Endothelial cell of umbilical vein (primary cell): ENCODE data around the gene SPRED3. TPM values are rescaled to one million over a fixed set of nuclear protein-coding genes. Genes with fewer than 3 reads are reported as not detected.

Experiments
- BruUV-seq: library from RNA; stranded (reverse); fragments of 400-500 nt; replicated peaks from 2 replicates; lab custom pipeline; 2021; lab: Mats Ljungman, UMichigan
- CTCF ChIA-PET: fragments of 300-600, 350-600 bp; sonication (Branson Sonifier 250); formaldehyde crosslinking; loops from one replicate; lab custom pipeline; 2021; ENCODE audit warnings: antibody characterized with exemption, inconsistent platforms; lab: Charles Lee
- POLR2A ChIA-PET: fragments of 300-600, 350-600 bp; sonication (Branson Sonifier 250); formaldehyde crosslinking; loops from one replicate; lab custom pipeline; 2021; ENCODE audit warnings: antibody characterized with exemption, inconsistent platforms; lab: Charles Lee
- DNase-seq: peaks from one replicate; pipeline ENCODE4 v3.0.0-alpha.2; 2011; ENCODE audit warnings: low read depth, low spot score
- FAIRE-seq: peaks from 2 replicates; lab custom pipeline; 2011; peaks lifted over from hg19 to GRCh38; lab: Jason Lieb, UNC
- H2AFZ ChIP-seq: 2 replicates; pipeline ENCODE4 v1.6.0; 2012; ENCODE audit warnings: low read depth, low read length, control low read depth, inconsistent platforms
- H3K27ac ChIP-seq: 2 replicates; pipeline ENCODE4 v1.5.1; 2011; ENCODE audit warnings: low read depth, mild to moderate bottlenecking, control low read depth, low read length, moderate library complexity; ENCODE audit not compliant: insufficient read depth
- H3K27me3 ChIP-seq, 2 experiments: 2 replicates each; pipeline versions ENCODE4 v1.6.0 to v1.6.1; 2011; ENCODE audit warnings: low read length in 2 of 2, mixed read lengths in 1 of 2; ENCODE audit not compliant: control insufficient read depth in 2 of 2, insufficient read depth in 2 of 2
- H3K36me3 ChIP-seq, 2 experiments: 2 replicates in 1 of 2; 3 replicates in 1 of 2; pipeline ENCODE4 v1.5.1; 2011; ENCODE audit warnings: low read length in 2 of 2, mild to moderate bottlenecking in 1 of 2, moderate library complexity in 1 of 2; ENCODE audit not compliant: control insufficient read depth in 2 of 2, insufficient read depth in 2 of 2; ENCODE audit errors: extremely low read depth in 1 of 2
- H3K4me1 ChIP-seq: 3 replicates; pipeline ENCODE4 v1.5.1; 2011; ENCODE audit warnings: mild to moderate bottlenecking, low read length; ENCODE audit not compliant: control insufficient read depth, insufficient read depth; ENCODE audit errors: extremely low read depth
- H3K4me2 ChIP-seq: 2 replicates; pipeline ENCODE4 v1.6.1; 2011; ENCODE audit warnings: low read length, control low read depth, mixed read lengths; ENCODE audit not compliant: insufficient read depth
- H3K4me3 ChIP-seq, 3 experiments: fragments of 200-600 bp in 1 of 3; sonication (generic), shearing (Covaris generic) in 1 of 3; replicated peaks in 1 of 3; 2 replicates each; pipeline ENCODE4 v1.5.1; 2011 to 2016; ENCODE audit warnings: control low read depth in 3 of 3, low read length in 3 of 3, mild to moderate bottlenecking in 2 of 3, inconsistent platforms in 1 of 3, low read depth in 1 of 3, moderate library complexity in 1 of 3; ENCODE audit not compliant: insufficient read depth in 1 of 3
- H3K79me2 ChIP-seq: 2 replicates; pipeline ENCODE4 v1.6.0; 2012; ENCODE audit warnings: low read length, inconsistent platforms; ENCODE audit not compliant: control insufficient read depth, insufficient read depth
- H3K9ac ChIP-seq: replicated peaks from 2 replicates; pipeline ENCODE3; 2011; ENCODE audit warnings: low read length, control low read depth; ENCODE audit not compliant: insufficient read depth; ENCODE audit errors: extremely low read depth
- H3K9me1 ChIP-seq: replicated peaks from 3 replicates; pipeline ENCODE4 v1.6.0; 2011; ENCODE audit warnings: mild to moderate bottlenecking, low read length; ENCODE audit not compliant: control insufficient read depth, insufficient read depth; ENCODE audit errors: extremely low read depth
- H3K9me3 ChIP-seq: replicated peaks from 2 replicates; pipeline ENCODE4 v1.5.1; 2012; ENCODE audit warnings: low read length, inconsistent platforms; ENCODE audit not compliant: control insufficient read depth, insufficient read depth
- H4K20me1 ChIP-seq: replicated peaks from 2 replicates; pipeline ENCODE3; 2011; ENCODE audit warnings: mild to moderate bottlenecking, low read length; ENCODE audit not compliant: control insufficient read depth, insufficient read depth; ENCODE audit errors: extremely low read depth
- EZH2 ChIP-seq: IDR thresholded peaks from 2 replicates; pipeline ENCODE4 v1.6.1; 2012; ENCODE audit warnings: borderline replicate concordance, low read depth, mild to moderate bottlenecking, moderate library complexity, low read length, inconsistent platforms; ENCODE audit not compliant: severe bottlenecking
- FOS ChIP-seq: IDR thresholded peaks from 2 replicates; pipeline ENCODE4 v1.6.1; 2011; ENCODE audit warnings: mild to moderate bottlenecking, low read length, moderate library complexity, borderline replicate concordance; ENCODE audit not compliant: insufficient read depth
- GATA2 ChIP-seq: IDR thresholded peaks from 2 replicates; pipeline ENCODE4 v1.7.0; 2011; ENCODE audit warnings: low read depth, mild to moderate bottlenecking, moderate library complexity, mixed read lengths, low read length; ENCODE audit not compliant: insufficient read length, insufficient read depth
- JUN ChIP-seq: IDR thresholded peaks from 2 replicates; pipeline ENCODE4 v1.6.1; 2011; ENCODE audit warnings: borderline replicate concordance, low read depth; ENCODE audit not compliant: insufficient read length, insufficient read depth
- MYC ChIP-seq: IDR thresholded peaks from one replicate; pipeline ENCODE4 v1.6.1; 2011; ENCODE audit warnings: mild to moderate bottlenecking, low read depth, low read length
- POLR2A ChIP-seq: IDR thresholded peaks from 2 replicates; pipeline ENCODE4 v1.6.1; 2012; ENCODE audit warnings: low read depth, mild to moderate bottlenecking, control low read depth, low read length
- POLR2AphosphoS5 ChIP-seq: IDR thresholded peaks from 2 replicates; pipeline ENCODE4 v1.6.1; 2012; ENCODE audit warnings: low read depth, mild to moderate bottlenecking, control low read depth, low read length, moderate library complexity; ENCODE audit not compliant: insufficient read depth
- dilution Hi-C: fragments of 300-500 bp; cut with MboI; formaldehyde crosslinking; loops from one replicate; pipeline ENCODE4 v1.15.0; 2019; ENCODE audit warnings: low sequenced_read_pairs; ENCODE audit not compliant: extremely low pct_ligation_motif_present
- intact Hi-C: fragments of 100-400 bp; cut with micrococcal nuclease; formaldehyde crosslinking; loops from one replicate; pipeline ENCODE4 v1.10.0; 2022
- polyA plus RNA-seq, 4 experiments: library from polyadenylated mRNA; depleted of rRNA in 3 of 4; stranded (reverse) in 3 of 4; unstranded in 1 of 4; fragments of >200 nt; gene quantifications; 2 replicates each; pipeline versions ENCODE4 v1.2.1 to v1.2.3, GENCODE V29; 2011 to 2012; ENCODE audit warnings: missing spikeins in 1 of 4
- total RNA-seq: library from RNA; stranded (reverse); gene quantifications from 2 replicates; pipeline ENCODE4 v1.2.3, GENCODE V29; 2021
- TF ChIP-seq, protein P1 (sequence below): IDR thresholded peaks from 2 replicates; pipeline ENCODE4 v1.6.1; 2011; ENCODE audit not compliant: insufficient read depth, insufficient read length
- TF ChIP-seq, protein P2 (sequence below), 2 donors: IDR thresholded peaks; 1 replicate in 1 of 2; 2 replicates in 1 of 2; pipeline ENCODE4 v1.5.1; 2011; ENCODE audit warnings: low read length in 2 of 2, mild to moderate bottlenecking in 2 of 2, moderate library complexity in 2 of 2, control low read depth in 1 of 2, inconsistent platforms in 1 of 2, low read depth in 1 of 2; ENCODE audit not compliant: insufficient read depth in 1 of 2; ENCODE audit errors: extremely low read depth in 1 of 2

SPRED3 gene
- total and polyA plus RNA-seq, 2 donors (not counting 3 experiments of a cell fraction or from before 2014, with no cell fraction given), result 5.7 to 15.7 TPM

DNA sequence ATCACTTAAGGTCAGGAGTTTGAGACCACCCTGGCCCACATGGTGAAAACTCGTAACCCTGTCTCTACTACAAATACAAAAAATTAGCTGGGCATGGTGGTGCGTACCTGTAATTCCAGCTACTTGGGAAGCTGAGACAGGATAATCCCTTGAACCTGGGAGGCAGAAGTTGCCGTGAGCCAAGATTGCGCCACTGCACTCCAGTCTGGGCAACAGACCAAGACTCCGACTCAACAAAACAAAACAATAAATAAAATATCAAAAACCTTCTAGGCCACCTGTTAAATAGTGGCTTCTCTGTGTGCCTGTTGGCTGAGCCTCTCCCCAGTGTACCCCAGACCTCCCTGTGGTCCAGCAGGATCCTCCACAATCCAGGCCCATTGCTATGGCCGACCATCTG is 17.4 kb upstream of the SPRED3 start:
- DNase-seq (no peak), FAIRE-seq (no peak)
- TF ChIP-seq, protein P1, sequence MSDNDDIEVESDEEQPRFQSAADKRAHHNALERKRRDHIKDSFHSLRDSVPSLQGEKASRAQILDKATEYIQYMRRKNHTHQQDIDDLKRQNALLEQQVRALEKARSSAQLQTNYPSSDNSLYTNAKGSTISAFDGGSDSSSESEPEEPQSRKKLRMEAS, result no peak
- TF ChIP-seq, protein P2, sequence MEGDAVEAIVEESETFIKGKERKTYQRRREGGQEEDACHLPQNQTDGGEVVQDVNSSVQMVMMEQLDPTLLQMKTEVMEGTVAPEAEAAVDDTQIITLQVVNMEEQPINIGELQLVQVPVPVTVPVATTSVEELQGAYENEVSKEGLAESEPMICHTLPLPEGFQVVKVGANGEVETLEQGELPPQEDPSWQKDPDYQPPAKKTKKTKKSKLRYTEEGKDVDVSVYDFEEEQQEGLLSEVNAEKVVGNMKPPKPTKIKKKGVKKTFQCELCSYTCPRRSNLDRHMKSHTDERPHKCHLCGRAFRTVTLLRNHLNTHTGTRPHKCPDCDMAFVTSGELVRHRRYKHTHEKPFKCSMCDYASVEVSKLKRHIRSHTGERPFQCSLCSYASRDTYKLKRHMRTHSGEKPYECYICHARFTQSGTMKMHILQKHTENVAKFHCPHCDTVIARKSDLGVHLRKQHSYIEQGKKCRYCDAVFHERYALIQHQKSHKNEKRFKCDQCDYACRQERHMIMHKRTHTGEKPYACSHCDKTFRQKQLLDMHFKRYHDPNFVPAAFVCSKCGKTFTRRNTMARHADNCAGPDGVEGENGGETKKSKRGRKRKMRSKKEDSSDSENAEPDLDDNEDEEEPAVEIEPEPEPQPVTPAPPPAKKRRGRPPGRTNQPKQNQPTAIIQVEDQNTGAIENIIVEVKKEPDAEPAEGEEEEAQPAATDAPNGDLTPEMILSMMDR (IDR thresholded peaks at IDR 0.05; ENCODE audit: extremely low read depth in 1 of 2, insufficient read depth in 1 of 2, low read depth in 1 of 2, low read length in 2 of 2), result no peak
- TF ChIP-seq EZH2 (no peak), JUN (no peak), GATA2 (no peak), FOS (no peak), POLR2A (no peak), MYC (no peak), POLR2AphosphoS5 (no peak)
- intact Hi-C loops (no loop called here), dilution Hi-C loops (no loop called here)
- H2AFZ ChIP-seq, result no peak overlapping the region
- no peak overlapping the region for H3K9ac ChIP-seq
- ChIA-PET CTCF (no interaction called here), POLR2A (no interaction called here)
- H3K9me1 ChIP-seq, result no peaks in the 10 kb centered on the region
- no TSS peak for BruUV-seq
- H3K36me3 ChIP-seq, result no peaks in the 10 kb centered on the region
- H3K27ac ChIP-seq, result no peak overlapping the region
- no peak overlapping the region for H3K4me2 ChIP-seq
- H3K4me1 ChIP-seq, result peaks cover 11% of the 10 kb centered on the region
- H4K20me1 ChIP-seq, result no peaks in the 10 kb centered on the region
- H3K4me3 ChIP-seq, result no peak overlapping the region
- H3K79me2 ChIP-seq, result peaks cover 12% of the 10 kb centered on the region
- no peaks in the 10 kb centered on the region for H3K9me3 ChIP-seq
- peaks cover 4 to 6% of the 10 kb centered on the region in 2 experiments for H3K27me3 ChIP-seq
